Activated CD8-positive, alpha-beta memory T cell treated with anti-CD3 and anti-CD28 coated beads, Interleukin-2, amount 50 U/mL, for 24 hours (primary cell): ENCODE results near the gene SLC41A2.
"Not testable (repeated sequence)": the region's sequence is repeated elsewhere in the genome, so short reads cannot be mapped to it uniquely, and the experiment has no call there.

Source experiments
- DNase-seq: peaks from one replicate; pipeline ENCODE4 v3.0.0-alpha.2; 2020; ENCODE audit errors: extremely low read depth

Gene SLC41A2, protein sequence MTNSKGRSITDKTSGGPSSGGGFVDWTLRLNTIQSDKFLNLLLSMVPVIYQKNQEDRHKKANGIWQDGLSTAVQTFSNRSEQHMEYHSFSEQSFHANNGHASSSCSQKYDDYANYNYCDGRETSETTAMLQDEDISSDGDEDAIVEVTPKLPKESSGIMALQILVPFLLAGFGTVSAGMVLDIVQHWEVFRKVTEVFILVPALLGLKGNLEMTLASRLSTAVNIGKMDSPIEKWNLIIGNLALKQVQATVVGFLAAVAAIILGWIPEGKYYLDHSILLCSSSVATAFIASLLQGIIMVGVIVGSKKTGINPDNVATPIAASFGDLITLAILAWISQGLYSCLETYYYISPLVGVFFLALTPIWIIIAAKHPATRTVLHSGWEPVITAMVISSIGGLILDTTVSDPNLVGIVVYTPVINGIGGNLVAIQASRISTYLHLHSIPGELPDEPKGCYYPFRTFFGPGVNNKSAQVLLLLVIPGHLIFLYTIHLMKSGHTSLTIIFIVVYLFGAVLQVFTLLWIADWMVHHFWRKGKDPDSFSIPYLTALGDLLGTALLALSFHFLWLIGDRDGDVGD

GRCh38 chr12:104958001-104958804, at the start of gene SLC41A2:
TSS of gene SLC41A2 (minus strand) at chr12:104958290. CDS start at chr12:104928527, 29,763 bp downstream.
- DNase-seq: peak; percentile 34

- no peak for DNase-seq
Observed at GRCh38 chr12:105001476-105001875, 43.4 kb upstream of the SLC41A2 start.

DNA sequence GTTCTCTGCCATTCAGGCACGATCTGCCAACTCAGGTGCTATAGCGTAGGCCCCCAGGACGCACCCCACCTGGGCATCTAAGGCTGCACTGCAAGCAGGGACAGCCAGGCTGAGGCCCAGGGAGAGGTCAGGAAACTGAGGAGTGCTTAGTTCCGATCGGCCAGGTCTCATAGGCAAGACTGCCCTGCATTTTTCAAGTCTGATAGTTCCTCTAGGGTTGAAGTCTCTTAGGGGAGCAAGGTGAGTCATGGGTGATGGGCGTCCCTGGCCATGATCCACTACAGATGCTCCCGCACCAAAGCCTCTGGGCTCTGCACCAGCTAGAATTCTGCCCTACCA, 41.2 kb upstream of the SLC41A2 start:
- DNase-seq: no peak

- no peak for DNase-seq
Observed at GRCh38 chr12:104998423-104999346, 40.6 kb upstream of the SLC41A2 start.

GRCh38 chr12:104997541-104997940, 39.5 kb upstream of the SLC41A2 start:
- no peak for DNase-seq

GRCh38 chr12:104994336-104994735, 36.2 kb upstream of the SLC41A2 start:
- no peak for DNase-seq

DNA sequence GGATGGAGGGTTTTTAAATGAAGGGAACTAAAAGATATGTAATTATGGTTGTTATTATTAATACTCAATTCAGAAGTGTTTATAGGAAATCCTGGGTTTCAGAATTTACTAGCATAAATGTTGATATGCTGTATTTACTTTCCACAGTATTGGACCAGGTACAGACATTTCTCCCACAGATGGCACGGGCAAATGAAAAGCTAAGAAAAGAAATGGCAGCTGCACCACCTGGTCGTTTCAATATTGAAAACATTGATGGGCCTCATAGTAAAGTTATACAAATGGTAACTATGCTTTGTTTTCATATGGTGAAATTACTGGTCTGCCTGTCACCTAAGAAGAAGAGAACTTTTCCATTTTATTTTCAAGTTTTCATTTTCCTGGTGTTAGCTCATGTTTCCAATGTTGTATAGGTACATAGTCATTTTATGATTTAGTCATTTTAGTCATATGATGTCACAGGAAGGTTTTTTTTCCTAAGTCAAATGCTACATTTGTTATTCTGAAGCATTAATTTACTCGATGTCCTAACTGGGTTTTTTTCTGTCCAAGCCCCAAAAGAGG, 33.6 kb upstream of the SLC41A2 start:
- DNase-seq: no peak

DNA sequence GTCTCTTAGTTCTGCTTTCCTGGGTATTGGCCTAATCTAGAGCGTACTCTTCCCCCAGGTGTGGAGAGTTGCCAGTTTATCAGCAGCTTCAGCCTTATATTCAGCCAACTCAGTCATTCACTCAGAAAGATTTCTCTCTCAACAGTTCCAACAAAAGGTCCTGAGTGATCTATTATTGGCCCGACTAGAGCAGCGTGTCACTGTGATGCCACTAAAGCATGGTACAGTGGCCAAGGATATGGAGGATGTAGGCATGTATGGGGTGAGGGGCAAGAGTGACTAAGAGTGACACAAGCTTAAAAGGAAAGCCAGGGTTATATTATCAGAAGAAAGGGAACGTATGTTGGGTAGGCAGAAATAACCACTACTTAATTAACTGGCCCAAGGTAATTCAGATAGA, 32.9 kb upstream of the SLC41A2 start:
- no peak for DNase-seq

- peak; percentile 74 for DNase-seq
Observed at GRCh38 chr12:104986022-104986941, 28.2 kb upstream of the SLC41A2 start, which contains the start of gene NOPCHAP1. TSS of gene NOPCHAP1 (plus strand) at chr12:104986316. CDS start at chr12:104986353, 37 bp downstream.

- no peak for DNase-seq
Observed at GRCh38 chr12:104985206-104985605, 27.1 kb upstream of the SLC41A2 start.

DNA sequence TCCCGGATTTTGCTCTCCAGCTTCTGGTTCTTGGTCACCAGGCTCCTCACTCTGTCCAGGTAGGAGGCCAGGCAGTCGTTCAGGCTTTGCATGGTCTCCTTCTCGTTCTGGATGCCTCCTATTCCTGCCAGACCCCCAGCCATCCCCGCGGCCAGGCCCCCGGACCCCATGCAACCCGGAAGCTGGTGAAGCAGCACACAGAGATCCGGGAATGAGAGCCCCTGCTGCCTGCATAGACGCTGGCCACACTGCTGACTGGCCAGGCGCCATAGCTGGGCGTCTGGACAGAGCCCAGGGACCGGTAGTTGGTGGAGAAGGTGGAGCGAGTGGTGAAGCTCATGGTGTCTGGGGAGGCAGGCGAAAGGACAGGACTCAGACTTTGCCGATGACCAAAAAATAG, 19.6 kb upstream of the SLC41A2 start:
- DNase-seq: not testable (repeated sequence)

GRCh38 chr12:104976703-104977102, 18.6 kb upstream of the SLC41A2 start:
- DNase-seq: no peak

DNA sequence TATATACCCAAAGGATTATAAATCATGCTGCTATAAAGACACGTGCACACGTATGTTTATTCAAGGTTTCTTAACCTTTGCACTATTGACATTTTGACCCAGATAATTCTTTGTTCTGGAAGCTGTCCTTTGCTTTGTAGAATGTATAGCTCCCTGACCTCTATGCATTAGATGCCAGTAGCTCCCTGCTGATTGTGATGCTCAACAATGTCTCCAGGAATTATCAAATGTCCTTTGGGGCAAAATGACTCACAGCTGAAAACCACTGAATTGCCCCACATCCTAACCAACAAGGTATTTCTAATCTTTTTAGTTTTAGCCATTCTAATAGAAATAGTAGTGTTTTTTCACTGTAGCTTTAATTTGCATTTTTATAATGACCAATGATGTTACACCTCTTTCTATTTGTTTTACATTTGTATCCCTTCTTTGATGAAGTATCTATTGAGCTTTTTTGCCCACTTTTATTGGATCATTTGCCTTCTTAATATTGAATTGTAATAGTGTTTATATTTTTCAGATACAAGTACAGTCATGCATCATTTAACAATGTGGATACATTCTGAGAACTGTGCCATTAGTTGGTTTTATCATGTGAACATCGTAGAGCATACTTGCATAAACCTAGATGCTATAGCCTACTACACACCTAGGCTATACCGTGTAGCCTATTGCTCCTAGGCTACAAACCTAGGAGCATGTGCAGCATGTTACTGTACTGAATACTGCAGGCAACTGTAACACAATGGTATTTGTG, 17.7 kb upstream of the SLC41A2 start:
- DNase-seq: no peak

DNA sequence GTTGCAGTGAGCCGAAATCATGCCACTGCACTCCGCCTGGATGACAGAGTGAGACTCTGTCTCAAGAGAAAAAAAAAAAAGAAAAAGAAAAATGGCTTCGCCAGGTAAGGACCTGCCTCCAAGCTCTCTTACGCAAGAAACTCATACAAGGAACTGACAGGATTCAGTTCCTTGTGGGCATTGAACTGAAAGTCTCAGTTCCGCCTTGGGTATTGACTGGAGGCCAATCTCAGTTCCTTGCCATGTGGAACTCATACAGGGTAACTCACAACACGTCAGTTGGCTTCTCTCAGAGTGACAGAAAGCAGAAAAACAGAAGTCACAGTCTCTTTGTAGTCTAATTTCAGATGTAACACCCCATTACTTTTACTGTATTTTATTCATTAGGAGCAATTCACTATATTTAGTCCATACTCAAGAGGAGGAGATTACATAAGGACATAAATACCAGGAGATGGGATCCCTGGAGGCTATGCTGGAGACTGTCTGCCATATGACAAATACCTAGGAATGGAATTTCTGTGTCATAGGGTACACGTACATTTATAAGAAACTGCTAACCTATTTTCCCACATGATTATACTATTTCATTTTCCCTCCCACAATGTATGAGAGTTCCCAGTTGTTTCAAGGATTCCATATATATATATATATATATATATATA, 16.7 kb upstream of the SLC41A2 start:
- no peak for DNase-seq

GRCh38 chr12:104973250-104973649, 15.2 kb upstream of the SLC41A2 start:
- DNase-seq: no peak

DNA sequence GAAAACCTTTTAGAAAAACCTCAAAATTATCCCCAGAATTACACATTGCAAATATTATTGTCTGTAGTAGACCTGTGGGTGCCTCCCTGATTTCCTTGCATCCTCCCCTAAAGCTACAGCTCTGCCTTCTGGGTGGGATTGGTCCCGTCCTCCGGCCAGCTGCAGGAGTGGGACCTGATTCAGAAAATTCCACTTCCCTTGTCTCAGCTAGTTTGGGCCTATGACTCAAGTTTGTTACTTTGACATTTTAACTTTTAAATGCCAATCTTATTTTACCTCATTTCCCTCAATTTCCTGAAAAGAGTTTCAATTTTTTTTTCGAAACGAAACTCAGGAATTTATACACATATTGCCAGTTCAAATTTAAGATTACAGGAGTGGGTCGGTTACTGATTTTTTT, 13.2 kb upstream of the SLC41A2 start:
- DNase-seq: no peak

GRCh38 chr12:104969343-104969742, 11.3 kb upstream of the SLC41A2 start:
- DNase-seq: no peak

GRCh38 chr12:104966677-104967076, 8.6 kb upstream of the SLC41A2 start:
- DNase-seq: no peak

GRCh38 chr12:104964856-104965205, 6.7 kb upstream of the SLC41A2 start:
- DNase-seq: no peak
